HTR-8/SVneo (cell line): Measurements from ENCODE around the gene RBM15B.
A peak's percentile ranks its signal among the peaks of the same experiment; 100 is the strongest.

Source experiments
- DNase-seq: peaks from one replicate; pipeline ENCODE4 v3.0.0; 2011; ENCODE audit warnings: low spot score, mixed read lengths; ENCODE audit not compliant: insufficient read length
- FAIRE-seq: peaks from 2 replicates; lab custom pipeline; 2011; peaks lifted over from hg19 to GRCh38; lab: Jason Lieb, UNC

Gene RBM15B

DNA sequence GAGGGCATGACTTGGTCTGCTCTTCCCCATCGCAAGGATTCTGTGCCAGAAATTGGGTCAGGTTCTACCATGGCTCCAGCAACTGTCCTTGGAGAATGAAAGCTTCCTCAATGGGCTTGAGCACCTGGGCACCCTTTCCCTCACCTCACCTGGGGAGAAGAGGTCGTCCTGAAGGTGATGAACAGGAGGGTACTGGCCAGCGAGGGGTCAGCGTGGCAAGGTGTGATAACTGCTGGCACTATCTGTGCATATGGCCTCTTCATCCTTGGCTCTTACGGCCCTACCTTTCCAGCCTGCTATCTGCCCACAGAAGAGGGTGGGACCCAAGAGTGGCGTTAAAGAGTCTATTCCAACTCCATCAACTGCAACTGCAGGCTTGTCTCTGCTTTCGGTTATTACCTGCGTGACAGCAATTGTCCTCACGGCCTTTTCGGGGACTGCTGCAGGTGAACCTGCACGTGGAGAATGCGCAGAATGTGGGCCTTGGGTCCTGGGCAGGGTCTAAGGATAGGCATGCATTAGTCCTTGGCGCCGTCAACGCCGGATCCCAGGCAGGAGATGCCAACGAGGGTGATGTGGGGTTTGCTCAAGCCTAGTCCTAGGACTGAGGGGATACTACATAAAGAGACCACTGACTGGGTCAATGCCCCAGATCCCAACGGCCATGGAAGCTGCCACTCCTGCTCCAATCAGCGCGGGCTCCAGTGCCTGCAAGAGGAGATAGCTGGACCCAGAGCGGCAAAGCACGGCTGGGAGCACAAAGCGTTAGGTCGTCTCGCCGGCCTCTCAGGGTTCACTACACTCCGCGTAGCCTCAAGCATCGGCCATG, 625 bp upstream of the RBM15B start:
- DNase-seq (no peak), FAIRE-seq (no peak)

DNA sequence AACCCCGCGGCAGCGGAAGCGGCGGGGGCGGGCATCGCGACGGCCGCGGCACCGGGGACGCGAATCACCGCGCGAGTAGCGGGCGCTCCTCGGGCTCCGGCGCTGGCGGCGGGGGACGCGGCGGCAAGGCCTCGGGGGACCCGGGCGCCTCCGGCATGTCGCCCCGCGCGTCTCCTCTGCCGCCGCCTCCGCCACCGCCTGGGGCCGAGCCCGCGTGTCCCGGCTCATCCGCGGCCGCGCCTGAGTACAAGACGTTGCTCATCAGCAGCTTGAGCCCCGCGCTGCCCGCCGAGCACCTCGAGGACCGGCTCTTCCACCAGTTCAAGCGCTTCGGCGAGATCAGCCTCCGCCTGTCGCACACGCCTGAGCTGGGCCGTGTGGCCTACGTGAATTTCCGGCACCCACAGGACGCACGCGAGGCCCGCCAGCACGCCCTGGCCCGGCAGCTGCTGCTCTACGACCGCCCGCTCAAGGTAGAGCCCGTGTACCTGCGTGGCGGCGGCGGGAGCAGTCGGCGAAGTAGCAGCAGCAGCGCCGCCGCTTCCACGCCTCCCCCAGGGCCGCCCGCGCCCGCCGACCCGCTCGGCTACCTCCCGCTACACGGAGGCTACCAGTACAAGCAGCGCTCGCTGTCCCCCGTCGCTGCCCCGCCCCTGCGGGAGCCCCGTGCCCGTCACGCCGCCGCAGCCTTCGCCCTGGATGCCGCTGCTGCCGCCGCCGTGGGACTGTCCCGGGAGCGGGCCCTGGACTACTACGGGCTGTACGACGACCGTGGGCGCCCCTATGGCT, 675 bp downstream of the RBM15B start:
- DNase-seq, result no peak
- no peak for FAIRE-seq

DNA sequence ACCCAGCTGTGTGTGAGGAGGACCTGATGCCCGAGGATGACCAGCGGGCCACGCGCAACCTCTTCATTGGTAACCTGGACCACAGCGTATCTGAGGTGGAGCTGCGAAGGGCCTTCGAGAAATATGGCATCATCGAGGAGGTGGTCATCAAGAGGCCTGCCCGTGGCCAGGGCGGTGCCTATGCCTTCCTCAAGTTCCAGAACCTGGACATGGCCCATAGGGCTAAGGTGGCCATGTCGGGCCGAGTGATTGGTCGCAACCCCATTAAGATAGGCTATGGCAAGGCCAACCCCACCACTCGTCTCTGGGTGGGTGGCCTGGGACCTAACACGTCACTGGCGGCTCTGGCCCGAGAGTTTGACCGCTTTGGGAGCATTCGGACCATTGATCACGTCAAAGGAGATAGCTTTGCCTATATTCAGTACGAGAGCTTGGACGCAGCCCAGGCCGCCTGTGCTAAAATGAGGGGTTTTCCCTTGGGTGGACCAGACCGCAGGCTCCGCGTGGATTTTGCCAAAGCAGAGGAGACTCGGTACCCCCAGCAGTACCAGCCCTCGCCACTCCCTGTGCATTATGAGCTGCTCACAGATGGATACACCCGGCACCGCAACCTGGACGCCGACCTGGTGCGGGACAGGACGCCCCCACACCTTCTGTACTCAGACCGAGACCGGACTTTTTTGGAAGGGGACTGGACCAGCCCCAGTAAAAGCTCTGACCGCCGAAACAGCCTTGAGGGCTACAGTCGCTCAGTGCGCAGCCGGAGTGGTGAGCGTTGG, 1.5 kb downstream of the RBM15B start:
- no peak for DNase-seq
- peak; percentile 31 for FAIRE-seq

DNA sequence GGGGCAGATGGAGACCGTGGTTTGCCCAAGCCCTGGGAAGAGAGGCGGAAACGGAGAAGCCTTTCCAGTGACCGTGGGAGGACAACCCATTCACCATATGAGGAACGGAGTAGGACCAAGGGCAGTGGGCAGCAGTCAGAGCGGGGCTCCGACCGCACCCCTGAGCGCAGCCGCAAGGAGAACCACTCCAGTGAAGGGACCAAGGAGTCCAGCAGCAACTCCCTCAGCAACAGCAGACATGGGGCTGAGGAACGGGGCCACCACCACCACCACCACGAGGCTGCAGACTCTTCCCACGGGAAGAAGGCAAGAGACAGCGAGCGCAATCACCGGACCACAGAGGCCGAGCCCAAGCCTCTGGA, 2.0 kb downstream of the RBM15B start:
- FAIRE-seq, result no peak

DNA sequence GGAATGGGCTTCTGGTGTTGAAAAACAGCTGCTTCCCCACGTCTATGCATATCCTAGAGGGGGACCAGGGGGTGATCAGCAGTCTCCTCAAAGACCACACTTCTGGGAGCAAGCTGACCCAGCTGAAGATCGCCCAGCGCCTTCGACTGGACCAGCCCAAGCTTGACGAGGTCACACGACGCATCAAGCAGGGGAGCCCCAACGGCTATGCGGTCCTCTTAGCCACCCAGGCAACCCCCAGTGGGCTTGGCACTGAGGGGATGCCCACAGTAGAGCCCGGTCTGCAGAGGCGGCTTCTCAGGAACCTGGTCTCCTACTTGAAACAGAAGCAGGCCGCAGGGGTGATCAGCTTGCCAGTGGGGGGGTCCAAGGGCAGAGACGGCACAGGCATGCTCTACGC, 2.5 kb downstream of the RBM15B start:
- FAIRE-seq (no peak), DNase-seq (no peak)

More for the DNA sequence above, 2.0 kb downstream of the RBM15B start:
- no peak for DNase-seq

DNA sequence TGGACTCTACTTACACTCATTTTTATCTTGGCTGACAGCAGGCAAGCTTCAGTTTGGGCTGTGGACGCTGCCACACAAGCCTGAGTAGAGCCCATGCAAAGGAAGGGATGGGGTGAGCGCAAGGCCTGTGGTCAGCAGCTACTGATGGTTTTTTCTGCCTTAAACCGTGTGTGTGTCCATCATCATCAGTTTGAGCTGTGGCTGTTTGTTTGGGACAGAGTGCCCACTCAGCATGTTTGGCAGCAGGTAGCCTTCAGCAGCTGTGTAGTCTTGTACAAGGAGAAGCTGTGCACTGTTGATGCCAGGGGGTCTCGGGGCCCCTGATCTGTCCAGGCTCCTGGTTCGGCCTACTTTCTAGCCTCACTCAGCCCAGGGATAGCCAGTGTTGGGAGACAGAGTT, 3.5 kb downstream of the RBM15B start:
- FAIRE-seq, result peak; percentile 46
- DNase-seq, result no peak

DNA sequence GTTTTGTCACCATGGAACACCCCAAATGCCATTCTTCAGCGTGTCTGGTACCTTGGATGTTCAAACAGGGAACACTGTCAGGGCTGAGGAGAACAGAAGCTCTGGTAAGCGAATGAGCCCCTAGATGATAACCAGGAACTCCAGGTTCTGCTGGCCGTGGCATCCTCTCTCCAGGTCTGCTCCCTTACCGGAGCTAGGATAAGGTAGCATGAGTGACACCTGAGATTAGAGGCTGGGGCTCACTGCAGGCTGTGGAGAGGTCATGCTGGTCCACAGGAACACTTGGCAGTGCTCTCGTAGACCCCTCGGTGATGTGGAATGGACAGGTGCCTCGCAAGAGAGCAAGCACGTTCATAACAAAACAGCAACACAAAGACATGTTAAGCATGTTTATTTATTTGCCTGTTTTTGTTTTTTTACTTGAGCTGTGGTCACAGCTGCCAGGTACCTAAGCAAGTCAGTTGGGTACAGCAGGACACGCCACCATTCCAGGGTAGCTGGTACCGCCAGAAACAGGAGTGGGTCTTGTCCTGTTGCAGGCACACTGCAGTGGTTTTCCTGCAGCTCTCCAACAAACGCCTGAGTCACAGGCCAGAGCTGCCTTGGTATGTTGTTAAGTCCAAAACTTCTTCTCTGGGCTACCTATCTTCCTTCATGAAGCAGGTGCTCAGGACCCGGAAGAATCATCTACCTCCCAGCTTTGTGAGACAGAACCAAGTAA, 4.6 kb downstream of the RBM15B start:
- FAIRE-seq, result peak; percentile 78

DNA sequence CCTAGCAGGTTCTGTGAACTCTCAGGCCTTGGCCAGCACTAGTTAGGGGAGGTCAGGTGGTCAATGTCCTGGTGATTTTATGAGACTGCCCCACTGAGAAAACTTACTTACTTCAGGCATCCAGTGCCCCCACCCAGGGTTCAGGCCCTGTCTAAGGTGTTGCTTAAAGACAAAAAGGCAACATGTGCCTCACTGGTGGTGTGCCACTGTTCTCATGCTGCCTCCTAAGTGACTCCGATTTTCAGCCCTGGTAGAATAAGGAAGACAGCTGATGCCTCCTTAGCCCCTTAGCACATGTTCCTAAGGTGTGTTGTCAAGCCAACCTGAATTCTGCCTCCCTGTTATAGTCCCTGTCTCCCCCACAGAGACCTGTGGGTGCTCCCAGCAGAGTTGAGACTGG, 5.3 kb downstream of the RBM15B start:
- FAIRE-seq, result no peak
- DNase-seq, result no peak

More for the DNA sequence above, 4.6 kb downstream of the RBM15B start:
- DNase-seq, result no peak

DNA sequence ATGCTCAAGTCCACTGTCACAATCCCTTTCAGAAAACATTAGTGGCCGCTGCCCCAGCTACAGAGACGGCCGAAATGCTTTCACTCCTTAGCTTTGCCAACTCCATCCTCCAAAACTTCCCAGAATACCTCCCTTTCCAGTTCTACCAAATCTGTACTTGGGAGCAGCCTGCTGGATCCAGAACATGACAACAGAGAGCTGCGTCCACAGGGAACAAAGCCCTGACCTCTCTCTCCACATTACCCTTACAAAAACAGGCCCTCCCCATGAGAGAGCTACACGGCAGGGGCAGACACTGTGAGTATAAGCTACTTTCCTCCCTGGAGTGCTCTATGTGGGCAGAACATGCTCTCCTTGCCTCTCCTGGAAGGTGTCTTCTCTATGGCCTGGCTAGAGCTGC, 6.3 kb downstream of the RBM15B start:
- DNase-seq, result no peak
- FAIRE-seq, result peak; percentile 33

DNA sequence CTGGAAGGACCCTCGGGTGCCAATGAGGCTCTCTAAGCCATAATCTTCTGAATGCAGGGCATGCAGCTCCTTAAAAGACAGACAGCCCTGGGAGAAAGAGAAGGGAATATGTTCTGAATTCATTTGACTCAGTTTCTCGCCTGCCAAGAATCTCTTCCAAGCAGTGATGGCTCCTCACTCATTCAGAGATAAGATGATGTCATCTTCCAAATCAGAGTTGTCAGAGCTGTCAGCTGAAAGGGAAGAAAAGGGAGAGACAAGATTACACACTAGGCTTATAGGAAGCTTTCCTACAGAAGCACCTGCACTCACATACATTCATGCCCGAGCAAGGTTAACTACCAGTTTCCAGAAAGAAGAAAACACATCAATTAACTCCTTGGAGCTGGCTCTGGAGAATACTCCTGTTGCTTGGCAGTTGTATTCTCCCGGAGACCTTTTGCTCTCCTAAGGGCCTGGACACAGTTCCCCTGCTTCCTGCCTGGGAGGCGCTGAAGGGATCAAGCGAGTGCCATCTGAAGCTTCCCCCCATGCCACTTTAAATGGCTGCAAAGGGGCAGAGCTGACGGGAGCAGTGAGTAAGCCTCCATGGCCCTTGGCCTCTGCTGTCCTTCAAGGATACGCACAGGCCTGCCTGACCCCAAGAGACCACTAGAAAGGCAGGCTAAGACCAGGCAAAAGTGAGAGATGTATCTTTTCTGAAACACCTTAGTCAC, 7.7 kb downstream of the RBM15B start:
- FAIRE-seq (no peak), DNase-seq (no peak)

DNA sequence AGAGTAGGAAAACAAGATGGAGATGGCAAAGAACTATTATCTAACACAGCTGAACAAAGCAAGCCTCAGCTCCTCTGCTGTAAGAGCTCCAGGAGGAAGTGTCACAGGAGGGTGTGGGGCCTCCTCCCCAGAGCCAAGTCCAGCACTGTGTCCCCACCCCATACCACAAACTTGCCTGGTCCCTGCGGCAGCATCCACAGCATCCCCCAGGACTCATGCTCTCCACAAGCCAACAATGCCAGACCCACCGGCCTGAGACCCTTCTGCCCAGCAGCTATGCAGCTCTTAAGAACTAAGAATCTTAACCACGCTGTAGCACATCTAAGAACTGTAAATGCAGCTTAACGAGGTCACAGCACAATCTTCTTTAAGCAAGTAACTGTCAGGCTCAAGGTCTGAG, 9.1 kb downstream of the RBM15B start:
- no peak for DNase-seq
- no peak for FAIRE-seq

DNA sequence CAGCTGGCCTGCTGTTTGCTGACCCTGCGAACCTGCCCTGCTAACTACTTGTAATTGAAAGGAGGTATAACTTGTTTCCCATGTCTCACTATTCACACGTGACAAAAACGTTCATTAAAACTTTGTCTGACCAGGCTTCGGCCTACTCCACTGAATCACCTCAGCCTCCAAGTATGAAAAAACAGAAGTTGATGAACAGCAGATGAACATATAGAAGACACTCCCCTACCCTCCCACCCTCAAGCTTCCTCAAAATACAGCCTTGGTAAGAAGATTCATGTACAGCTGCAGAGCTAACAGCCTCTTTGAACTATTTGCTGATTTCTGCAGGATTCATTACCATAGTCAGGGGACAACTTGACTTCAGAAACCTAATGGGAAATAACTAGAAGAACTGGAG, 10.7 kb downstream of the RBM15B start:
- DNase-seq (no peak), FAIRE-seq (no peak)

DNA sequence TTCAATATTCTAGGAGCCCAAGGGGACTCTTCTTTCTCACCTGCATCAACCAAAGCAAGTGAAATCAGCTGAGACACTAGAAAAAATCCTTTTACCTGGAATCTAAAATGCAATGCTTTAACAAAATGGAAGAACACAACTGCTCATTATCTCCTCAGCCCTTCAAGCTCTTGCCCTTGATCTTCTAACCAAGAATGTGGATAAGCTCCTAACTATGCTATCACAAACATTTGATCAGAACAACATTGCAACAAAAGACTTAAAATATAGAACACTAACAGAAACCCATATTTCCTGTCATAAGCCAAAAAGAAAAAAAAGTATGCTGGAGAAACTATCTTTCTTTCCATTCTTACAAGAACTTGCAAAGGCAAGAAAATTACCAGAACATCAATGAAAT, 12.6 kb downstream of the RBM15B start:
- FAIRE-seq, result no peak
- DNase-seq, result no peak

DNA sequence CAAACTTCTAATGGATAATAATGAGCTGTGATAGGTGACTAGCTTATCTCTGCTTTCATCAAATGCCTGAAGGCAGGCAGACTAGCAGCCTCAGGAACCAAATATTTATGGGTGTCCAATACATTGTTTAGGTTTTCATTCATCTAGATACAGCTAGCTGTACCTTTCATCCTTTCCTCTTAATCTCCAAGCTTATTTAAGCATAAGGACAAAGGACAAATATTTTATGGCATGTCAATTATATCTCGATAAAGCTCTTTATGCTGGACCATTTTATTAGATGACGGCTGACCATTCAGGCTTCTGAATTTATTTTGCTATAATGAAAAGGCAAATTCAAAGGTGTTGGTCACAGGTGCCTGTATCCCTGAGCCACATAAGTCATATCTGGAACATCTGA, 16.9 kb downstream of the RBM15B start:
- no peak for FAIRE-seq
- no peak for DNase-seq

DNA sequence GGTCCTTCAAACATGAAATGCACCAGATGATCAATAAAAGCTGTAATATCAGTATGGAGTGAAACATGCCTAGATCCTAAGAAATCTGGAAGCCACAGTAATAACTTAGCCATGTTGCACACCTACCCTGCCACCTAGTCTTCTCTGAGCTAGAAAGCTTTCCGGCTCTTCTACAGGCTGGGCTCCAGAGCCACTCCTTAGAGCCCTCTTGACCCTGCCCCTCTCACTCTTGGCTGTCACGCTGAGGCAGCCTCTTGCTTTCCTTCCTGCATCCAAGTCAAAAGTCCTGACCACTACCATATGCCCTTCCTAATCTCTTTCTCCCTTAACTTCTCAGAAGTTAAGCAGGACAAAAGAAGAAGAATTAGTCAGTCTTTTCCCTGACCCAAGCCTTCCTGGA, 17.7 kb downstream of the RBM15B start:
- no peak for DNase-seq
- FAIRE-seq, result no peak

DNA sequence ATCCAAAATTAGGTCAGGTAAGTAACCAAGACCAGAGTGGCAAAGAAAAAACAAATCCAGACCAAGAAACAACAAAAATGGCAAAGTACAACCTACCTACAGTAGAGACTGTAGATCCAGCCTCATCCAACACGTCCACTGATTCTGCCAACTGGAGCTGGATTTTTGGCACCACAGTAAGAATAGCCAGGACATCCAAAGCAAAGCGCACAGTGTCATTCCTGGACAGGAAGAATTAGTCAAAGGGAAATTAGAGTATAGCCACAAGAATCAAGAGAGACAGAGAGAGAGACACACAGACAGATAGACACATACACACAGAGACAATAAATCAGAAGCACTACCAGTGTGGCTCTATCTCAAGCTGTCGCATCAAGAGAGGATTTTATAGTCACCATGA, 31.1 kb downstream of the RBM15B start:
- DNase-seq (no peak), FAIRE-seq (no peak)

DNA sequence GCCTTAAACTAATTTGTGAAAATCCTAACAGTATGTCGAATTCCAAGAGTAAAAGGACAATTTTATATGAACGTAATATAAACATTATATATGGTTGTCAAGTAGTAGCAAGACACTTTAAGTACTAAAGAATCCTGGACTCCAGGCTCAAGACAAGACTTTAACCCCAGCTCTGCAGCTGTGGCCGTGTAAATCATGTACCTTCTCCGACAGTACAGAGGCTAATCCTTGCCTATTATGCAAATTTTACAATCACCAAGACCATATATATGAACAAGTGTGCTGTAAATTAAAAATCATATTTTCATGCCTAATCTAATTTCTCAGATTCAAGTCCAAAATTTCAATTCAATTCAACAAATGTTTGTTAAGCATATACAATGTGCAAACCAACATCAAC, 35.8 kb downstream of the RBM15B start:
- DNase-seq, result no peak
- no peak for FAIRE-seq

DNA sequence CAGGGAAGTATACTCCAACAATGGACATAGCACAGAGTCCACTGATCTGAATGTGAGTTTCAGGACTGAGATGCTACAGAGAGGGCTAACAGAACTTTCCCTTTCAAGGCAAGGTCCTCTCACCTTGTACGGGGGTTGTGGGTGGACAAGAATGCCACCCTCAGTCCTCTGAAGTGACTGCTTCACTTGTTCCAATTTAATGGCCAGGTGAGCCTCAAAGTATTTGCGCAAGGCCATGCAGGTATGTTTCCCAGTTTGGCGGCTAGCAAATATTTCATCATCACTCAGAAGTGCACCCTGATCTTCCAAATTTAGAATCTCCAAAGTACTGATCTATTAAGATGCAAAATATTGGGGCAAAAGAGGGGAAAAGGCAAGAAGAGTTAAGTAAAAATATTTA, 38.1 kb downstream of the RBM15B start:
- DNase-seq (no peak), FAIRE-seq (no peak)

DNA sequence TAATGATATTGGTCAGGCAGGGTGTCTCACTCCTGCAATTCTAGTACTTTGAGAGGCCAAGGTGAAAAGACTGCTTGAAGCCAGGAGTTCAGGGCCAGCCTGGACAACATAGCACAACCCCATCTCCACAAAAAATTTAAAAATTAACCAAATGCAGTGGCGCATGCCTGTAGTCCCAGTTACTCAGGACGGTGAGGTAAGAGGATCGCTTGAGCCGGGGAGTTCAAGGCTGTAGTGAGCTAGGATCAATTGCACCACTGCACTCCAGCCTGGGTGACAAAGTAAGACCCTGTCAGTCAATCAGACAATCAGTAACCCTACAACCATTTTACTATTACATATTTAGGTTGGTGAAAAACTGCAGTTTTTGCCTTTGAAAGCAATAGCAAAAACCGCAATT, 43.0 kb downstream of the RBM15B start:
- no peak for DNase-seq
- FAIRE-seq, result no peak
